H9 (cell line): ENCODE measurements around the gene SLC5A12. TPM values are rescaled to one million over a fixed set of nuclear protein-coding genes. Genes with fewer than 3 reads are reported as not detected.

Experiments
- DNase-seq: peaks from one replicate; pipeline ENCODE4 v3.0.0-alpha.2; 2017
- H2AFZ ChIP-seq: one replicate; pipeline ENCODE4 v1.6.1; 2013; ENCODE audit warnings: mild to moderate bottlenecking, low read length, control low read depth, moderate library complexity
- H2AK5ac ChIP-seq: 2 replicates; pipeline ENCODE4 v1.6.1; 2013; ENCODE audit warnings: low read length, control low read depth, mixed read lengths; ENCODE audit not compliant: insufficient read length
- H2BK120ac ChIP-seq: one replicate; pipeline ENCODE4 v1.6.1; 2013; ENCODE audit warnings: low read depth, mild to moderate bottlenecking, low read length, control low read depth, inconsistent platforms; ENCODE audit not compliant: poor library complexity, severe bottlenecking
- H2BK12ac ChIP-seq: 2 replicates; pipeline ENCODE4 v1.6.1; 2013; ENCODE audit warnings: low read length, control low read depth, mixed read lengths, low read depth; ENCODE audit not compliant: insufficient read length
- H2BK15ac ChIP-seq: 2 replicates; pipeline ENCODE4 v1.6.1; 2013; ENCODE audit warnings: low read depth, low read length, control low read depth
- H2BK20ac ChIP-seq: one replicate; pipeline ENCODE4 v1.6.1; 2013; ENCODE audit warnings: low read depth, mild to moderate bottlenecking, low read length, control low read depth, inconsistent platforms; ENCODE audit not compliant: poor library complexity, severe bottlenecking
- H2BK5ac ChIP-seq: 2 replicates; pipeline ENCODE4 v1.6.1; 2013; ENCODE audit warnings: low read length, control low read depth, mixed read lengths; ENCODE audit not compliant: insufficient read length
- H3K14ac ChIP-seq: 2 replicates; pipeline ENCODE4 v1.6.1; 2013; ENCODE audit warnings: low read length, control low read depth; ENCODE audit not compliant: insufficient read depth
- H3K18ac ChIP-seq: 2 replicates; pipeline ENCODE4 v1.6.1; 2013; ENCODE audit warnings: low read depth, mild to moderate bottlenecking, mixed read lengths, low read length, control low read depth; ENCODE audit not compliant: insufficient read length
- H3K23ac ChIP-seq: 2 replicates; pipeline ENCODE4 v1.6.1; 2013; ENCODE audit warnings: low read length, control low read depth, mixed read lengths, low read depth; ENCODE audit not compliant: insufficient read length
- H3K23me2 ChIP-seq: 2 replicates; pipeline ENCODE4 v1.6.1; 2013; ENCODE audit warnings: low read depth, mild to moderate bottlenecking, mixed read lengths, low read length, control low read depth; ENCODE audit not compliant: insufficient read length, poor library complexity, severe bottlenecking
- H3K27ac ChIP-seq: 2 replicates; pipeline ENCODE4 v1.5.1; 2013; ENCODE audit warnings: low read length, control low read depth, mixed read lengths, low read depth; ENCODE audit not compliant: insufficient read length
- H3K27me3 ChIP-seq: 2 replicates; pipeline ENCODE4 v1.6.1; 2013; ENCODE audit warnings: low read length, control low read depth, inconsistent platforms; ENCODE audit not compliant: insufficient read depth
- H3K4ac ChIP-seq: 2 replicates; pipeline ENCODE4 v1.6.1; 2013; ENCODE audit warnings: low read depth, mild to moderate bottlenecking, control low read depth, inconsistent platforms, low read length, moderate library complexity
- H3K4me1 ChIP-seq: 2 replicates; pipeline ENCODE4 v1.6.1; 2013; ENCODE audit warnings: low read length, control low read depth, inconsistent platforms; ENCODE audit not compliant: insufficient read depth
- H3K4me2 ChIP-seq: 2 replicates; pipeline ENCODE4 v1.6.1; 2013; ENCODE audit warnings: low read length, control low read depth, mixed read lengths; ENCODE audit not compliant: insufficient read length, insufficient read depth
- H3K56ac ChIP-seq: 2 replicates; pipeline ENCODE4 v1.6.1; 2013; ENCODE audit warnings: low read depth, mild to moderate bottlenecking, mixed read lengths, low read length, control low read depth; ENCODE audit not compliant: insufficient read length
- H3K79me1 ChIP-seq: 2 replicates; pipeline ENCODE4 v1.6.1; 2013; ENCODE audit warnings: low read depth, mild to moderate bottlenecking, moderate library complexity, low read length, control low read depth, inconsistent platforms; ENCODE audit not compliant: insufficient read depth, poor library complexity, severe bottlenecking
- H3K79me2 ChIP-seq: 2 replicates; pipeline ENCODE4 v1.6.1; 2013; ENCODE audit warnings: low read length, control low read depth, inconsistent platforms; ENCODE audit not compliant: insufficient read depth
- H3K9ac ChIP-seq: 2 replicates; pipeline ENCODE4 v1.6.1; 2013; ENCODE audit warnings: low read length, control low read depth, mixed read lengths; ENCODE audit not compliant: insufficient read length; ENCODE audit errors: extremely low read depth
- H3K9me3 ChIP-seq: one replicate; pipeline ENCODE4 v1.6.1; 2013; ENCODE audit warnings: low read depth, low read length, inconsistent platforms; ENCODE audit not compliant: control insufficient read depth
- H3T11ph ChIP-seq: one replicate; pipeline ENCODE4 v1.6.1; 2013; ENCODE audit warnings: mild to moderate bottlenecking, low read length, control low read depth, inconsistent platforms
- H4K20me1 ChIP-seq: one replicate; pipeline ENCODE4 v1.6.1; 2013; ENCODE audit not compliant: control insufficient read depth, insufficient read length, insufficient read depth
- H4K5ac ChIP-seq: 2 replicates; pipeline ENCODE4 v1.6.1; 2013; ENCODE audit warnings: low read depth, mild to moderate bottlenecking, mixed read lengths, low read length, control low read depth; ENCODE audit not compliant: insufficient read length
- H4K8ac ChIP-seq: replicated peaks from 2 replicates; pipeline ENCODE4 v1.6.1; 2013; ENCODE audit warnings: low read length, control low read depth, mixed read lengths, low read depth; ENCODE audit not compliant: insufficient read length
- H4K91ac ChIP-seq: 2 replicates; pipeline ENCODE4 v1.6.1; 2013; ENCODE audit warnings: low read depth, mild to moderate bottlenecking, moderate library complexity, mixed read lengths, low read length, control low read depth; ENCODE audit not compliant: insufficient read length
- H3K27ac Mint-ChIP-seq, 3 experiments: 2 replicates in 2 of 3; 3 replicates in 1 of 3; pipeline ENCODE4 v1.8.0; 2020 to 2021; ENCODE audit warnings: mixed read lengths in 3 of 3, mild to moderate bottlenecking in 1 of 3, moderate library complexity in 1 of 3
- H3K27me3 Mint-ChIP-seq: 2 replicates; pipeline ENCODE4 v1.8.0; 2021; ENCODE audit warnings: low read depth, mild to moderate bottlenecking, moderate library complexity, mixed read lengths
- H3K36me3 Mint-ChIP-seq, 3 experiments: 2 replicates in 2 of 3; 3 replicates in 1 of 3; pipeline ENCODE4 v1.8.0; 2020 to 2021; ENCODE audit warnings: low read depth in 3 of 3, mixed read lengths in 3 of 3; ENCODE audit not compliant: insufficient read depth in 1 of 3
- H3K4me1 Mint-ChIP-seq, 2 experiments: 2 replicates each; pipeline ENCODE4 v1.8.0; 2020; ENCODE audit warnings: mixed read lengths in 2 of 2
- H3K4me3 Mint-ChIP-seq, 2 experiments: 2 replicates in 1 of 2; 3 replicates in 1 of 2; pipeline ENCODE4 v1.8.0; 2020 to 2021; ENCODE audit warnings: mild to moderate bottlenecking in 2 of 2, mixed read lengths in 2 of 2, moderate library complexity in 1 of 2
- H3K9me3 Mint-ChIP-seq, 2 experiments: 2 replicates in 1 of 2; 3 replicates in 1 of 2; pipeline ENCODE4 v1.8.0; 2020; ENCODE audit warnings: mild to moderate bottlenecking in 2 of 2, mixed read lengths in 2 of 2, moderate library complexity in 1 of 2
- CTCF ChIP-seq: fragments of 200-600 bp; sonication (generic); conservative IDR thresholded peaks from 3 replicates; pipeline ENCODE4 v1.8.0; 2021; ENCODE audit warnings: antibody characterized with exemption, mild to moderate bottlenecking
- WGBS: extraction: QIAGEN DNeasy Blood & Tissue Kit; methylation state at CpG from one replicate; pipeline ENCODE4 v1.1.7; 2013; ENCODE audit warnings: missing lambda C conversion rate, low lambda C conversion rate, mixed read lengths; ENCODE audit not compliant: insufficient read length; ENCODE audit errors: extremely low coverage; 5-methylcytosine and 5-hydroxymethylcytosine counted together
- total RNA-seq: library from RNA; stranded (reverse); gene quantifications from 2 replicates; pipeline ENCODE4 v1.2.1, GENCODE V29; 2021

SLC5A12 gene
- total RNA-seq, 1 experiment from 2014 or later: 2.7 TPM

DNA sequence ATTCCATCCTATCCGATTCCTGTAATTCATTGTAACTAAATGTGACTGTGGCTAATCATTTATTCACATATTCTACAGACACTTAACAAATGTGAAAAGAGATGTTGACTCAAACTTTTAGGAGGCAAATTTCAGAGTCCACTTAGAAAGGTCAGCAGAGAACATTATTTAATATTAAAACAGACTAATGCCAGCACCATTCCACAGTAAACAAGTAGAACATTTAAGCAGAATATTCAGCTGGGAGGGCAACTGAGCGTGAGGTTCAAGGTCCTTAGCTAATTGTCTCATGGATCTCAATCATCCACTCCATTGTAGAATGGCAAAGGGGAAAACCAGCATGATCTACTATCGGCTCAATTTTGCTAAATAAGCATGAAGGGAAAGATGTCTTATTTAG lies 5.1 kb upstream of the SLC5A12 start:
- Histone ChIP-seq H4K5ac (no peak overlapping the region), H2BK120ac (no peak overlapping the region), H2BK12ac (no peak overlapping the region), H3K79me2 (no peaks in the 10 kb centered on the region), H4K8ac (no peak overlapping the region), H3K23me2 (no peaks in the 10 kb centered on the region), H3K4ac (no peak overlapping the region), H2AFZ (no peak overlapping the region), H2AK5ac (no peak overlapping the region), H3K18ac (no peak overlapping the region), H3K4me1 (no peaks in the 10 kb centered on the region), H3T11ph (no peak overlapping the region), H2BK5ac (no peak overlapping the region), H3K9me3 (no peaks in the 10 kb centered on the region), H4K20me1 (no peaks in the 10 kb centered on the region), H2BK20ac (no peak overlapping the region), H3K9ac (no peak overlapping the region), H4K91ac (no peak overlapping the region), H2BK15ac (no peak overlapping the region), H3K27ac (no peak overlapping the region), H3K23ac (no peak overlapping the region), H3K14ac (no peak overlapping the region), H3K4me2 (no peak overlapping the region), H3K27me3 (no peaks in the 10 kb centered on the region), H3K79me1 (no peaks in the 10 kb centered on the region), H3K56ac (no peak overlapping the region)
- no peaks in the 10 kb centered on the region for H3K36me3 Mint-ChIP-seq
- no peak for DNase-seq
- no CpG with 5 or more reads among the region's 3 CpGs for WGBS
- TF ChIP-seq CTCF: no peak
- no peak overlapping the region for H3K4me3 Mint-ChIP-seq
- H3K27me3 Mint-ChIP-seq: no peaks in the 10 kb centered on the region
- no peaks in the 10 kb centered on the region; a peak in 1 of 5 replicates for H3K9me3 Mint-ChIP-seq
- no peak overlapping the region for H3K27ac Mint-ChIP-seq
- H3K4me1 Mint-ChIP-seq: no peaks in the 10 kb centered on the region
